Raji (cell line): ENCODE data around the gene IMP4.

Experiments used
- POLR2A ChIP-seq: IDR thresholded peaks from 2 replicates; pipeline ENCODE4 v1.6.1; 2011; ENCODE audit warnings: low read depth, low read length, control low read depth; ENCODE audit not compliant: insufficient read depth

IMP4 gene

DNA sequence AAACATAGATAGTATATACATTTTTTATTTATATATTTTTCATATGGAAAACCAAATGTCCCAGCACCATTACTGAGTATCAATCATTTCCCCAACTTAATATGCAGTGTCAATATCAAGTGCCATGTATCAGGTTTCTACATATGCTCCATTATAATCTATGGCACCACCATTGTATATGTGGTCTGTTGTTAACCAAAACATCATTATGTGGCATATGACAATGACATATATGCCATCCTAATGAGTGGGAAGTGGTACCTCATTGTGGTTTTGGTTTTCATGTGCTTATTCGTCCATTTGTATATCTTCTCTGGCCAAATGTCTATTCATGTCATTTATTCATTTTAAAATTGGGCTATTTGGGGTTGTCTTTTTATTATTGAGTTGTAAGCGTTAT is 22.4 kb downstream of the IMP4 start:
- no peak for TF ChIP-seq POLR2A

DNA sequence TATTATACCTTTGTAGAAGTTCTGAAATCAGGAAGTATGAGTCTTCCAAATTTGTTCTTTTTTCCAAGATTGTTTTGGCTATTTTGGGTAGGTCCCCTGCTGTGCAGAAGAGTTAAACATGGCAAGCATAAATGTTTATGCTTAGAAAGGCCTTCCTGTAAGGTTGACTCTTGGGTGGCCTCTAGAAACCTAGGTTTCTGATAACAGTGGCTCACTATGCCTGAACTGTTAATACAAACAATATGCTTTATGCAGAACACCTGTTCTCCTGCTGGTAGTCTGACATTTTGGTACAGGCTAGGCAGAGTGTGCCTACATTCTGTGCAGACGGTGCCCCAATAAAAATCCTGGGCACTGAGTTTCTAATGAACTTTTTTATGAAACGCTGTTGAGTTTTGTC is 23.3 kb downstream of the IMP4 start:
- TF ChIP-seq POLR2A: no peak

DNA sequence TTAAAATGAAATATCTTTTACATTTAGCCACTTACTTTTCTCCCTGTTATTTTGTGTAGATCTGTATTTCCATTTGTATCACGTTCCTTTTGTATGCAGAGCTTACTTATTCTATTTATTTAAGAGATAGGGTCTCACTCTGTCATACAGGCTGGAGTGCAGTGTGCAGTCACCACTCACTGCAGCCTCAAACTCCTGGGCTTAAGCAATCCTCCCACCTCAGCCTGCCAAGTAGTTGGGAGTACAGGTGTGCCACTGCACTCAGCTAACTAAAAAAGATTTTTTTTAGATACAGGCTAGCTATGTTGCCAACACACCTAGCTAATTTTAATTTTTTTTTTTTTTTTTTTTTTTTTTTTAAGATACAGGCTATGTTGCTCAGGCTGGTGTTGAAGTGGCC is 24.0 kb downstream of the IMP4 start:
- no peak for TF ChIP-seq POLR2A

DNA sequence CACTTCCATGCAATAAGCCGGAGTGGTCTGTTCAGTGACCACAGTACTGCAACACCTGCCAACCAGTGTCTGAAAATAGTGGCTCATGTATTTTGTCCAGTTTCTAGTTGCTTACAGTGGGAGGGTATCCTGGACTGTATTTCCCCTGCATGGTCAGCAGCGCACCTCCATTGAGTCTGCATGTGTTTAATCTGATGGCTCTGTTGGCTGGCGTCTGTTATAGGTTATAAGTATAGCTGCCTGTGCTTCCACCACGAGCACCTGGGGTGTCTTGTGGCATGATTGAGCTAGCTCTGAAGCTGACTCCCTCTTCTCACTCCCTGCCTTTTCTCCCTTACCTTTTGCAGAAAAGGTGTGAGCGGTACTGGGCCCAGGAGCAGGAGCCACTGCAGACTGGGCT is 26.1 kb downstream of the IMP4 start:
- 0 out of 2 replicates have a peak, but pooled peaks have one; percentile 22 for TF ChIP-seq POLR2A

DNA sequence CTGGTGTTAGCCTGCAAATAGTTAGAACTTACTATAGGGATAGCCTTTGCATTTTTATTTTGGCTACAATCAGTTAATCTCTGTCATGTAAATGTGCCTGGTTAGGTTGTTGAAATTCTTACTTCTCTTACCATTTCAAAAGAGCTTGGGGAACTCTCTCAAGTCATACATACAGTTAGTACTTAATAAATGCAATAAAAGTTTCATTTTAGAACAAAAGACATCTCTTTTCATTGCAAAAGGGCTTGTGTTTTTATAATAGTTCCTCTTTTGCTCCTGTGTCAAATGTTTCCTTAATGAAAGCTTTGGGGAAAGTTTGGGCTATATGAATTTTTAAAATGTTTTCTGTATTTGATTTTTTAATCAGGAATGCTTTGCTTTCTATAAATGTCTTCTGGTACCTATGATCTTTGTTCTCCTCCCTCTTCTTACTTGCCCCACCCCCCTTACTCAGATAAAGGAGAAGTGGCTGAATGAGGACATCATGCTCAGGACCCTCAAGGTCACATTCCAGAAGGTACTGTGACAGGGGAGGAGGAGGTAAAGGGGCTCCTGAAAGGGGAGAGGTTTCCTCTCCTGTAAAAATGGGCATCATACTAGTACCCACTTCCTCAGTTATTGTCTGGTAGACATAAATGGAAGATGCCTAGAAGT is 26.7 kb downstream of the IMP4 start:
- TF ChIP-seq POLR2A: no peak

DNA sequence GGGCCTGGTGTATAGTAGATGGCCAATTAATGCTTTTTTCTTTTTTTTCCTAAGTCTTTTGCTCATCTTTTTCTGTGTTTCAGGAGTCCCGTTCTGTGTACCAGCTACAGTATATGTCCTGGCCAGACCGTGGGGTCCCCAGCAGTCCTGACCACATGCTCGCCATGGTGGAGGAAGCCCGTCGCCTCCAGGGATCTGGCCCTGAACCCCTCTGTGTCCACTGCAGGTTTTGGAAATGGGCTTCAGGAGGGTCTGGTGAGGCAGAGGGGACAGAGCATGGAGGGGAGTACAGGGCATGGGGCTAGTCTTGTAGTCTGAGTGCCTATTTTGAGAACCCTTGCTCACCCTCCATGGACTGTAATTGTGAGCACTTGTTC is 27.3 kb downstream of the IMP4 start:
- no peak for TF ChIP-seq POLR2A

DNA sequence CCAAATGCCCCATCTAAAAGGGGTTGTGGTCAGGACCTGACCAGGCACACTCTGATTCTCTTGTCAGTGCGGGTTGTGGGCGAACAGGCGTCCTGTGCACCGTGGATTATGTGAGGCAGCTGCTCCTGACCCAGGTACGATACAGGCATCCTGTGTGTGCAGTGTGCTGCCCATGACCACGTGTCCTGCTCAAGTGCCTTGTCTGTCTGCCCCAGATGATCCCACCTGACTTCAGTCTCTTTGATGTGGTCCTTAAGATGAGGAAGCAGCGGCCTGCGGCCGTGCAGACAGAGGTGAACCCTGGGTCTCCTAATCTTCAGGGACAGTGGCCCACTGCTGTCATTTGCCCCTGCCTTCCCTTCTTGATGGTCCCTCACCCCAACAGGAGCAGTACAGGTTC is 27.8 kb downstream of the IMP4 start:
- peak; percentile 27; the same call in 1 of the 2 replicates for TF ChIP-seq POLR2A

DNA sequence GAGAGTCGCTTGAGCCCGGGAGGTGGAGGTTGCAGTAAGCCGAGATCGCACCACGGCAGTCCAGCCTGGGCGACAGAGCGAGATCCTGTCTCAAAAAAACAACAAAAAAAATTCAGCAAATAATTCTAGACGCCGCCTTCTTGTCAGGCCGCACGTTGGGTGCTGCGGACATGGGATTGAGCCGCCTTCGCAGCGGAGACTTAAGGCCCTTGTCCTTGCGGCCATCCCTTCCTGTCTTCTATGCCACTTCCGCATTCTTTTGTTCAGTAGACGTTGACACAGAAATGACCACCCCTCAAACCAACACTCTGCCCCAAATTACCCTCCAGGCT is 29.0 kb downstream of the IMP4 start:
- no peak for TF ChIP-seq POLR2A

DNA sequence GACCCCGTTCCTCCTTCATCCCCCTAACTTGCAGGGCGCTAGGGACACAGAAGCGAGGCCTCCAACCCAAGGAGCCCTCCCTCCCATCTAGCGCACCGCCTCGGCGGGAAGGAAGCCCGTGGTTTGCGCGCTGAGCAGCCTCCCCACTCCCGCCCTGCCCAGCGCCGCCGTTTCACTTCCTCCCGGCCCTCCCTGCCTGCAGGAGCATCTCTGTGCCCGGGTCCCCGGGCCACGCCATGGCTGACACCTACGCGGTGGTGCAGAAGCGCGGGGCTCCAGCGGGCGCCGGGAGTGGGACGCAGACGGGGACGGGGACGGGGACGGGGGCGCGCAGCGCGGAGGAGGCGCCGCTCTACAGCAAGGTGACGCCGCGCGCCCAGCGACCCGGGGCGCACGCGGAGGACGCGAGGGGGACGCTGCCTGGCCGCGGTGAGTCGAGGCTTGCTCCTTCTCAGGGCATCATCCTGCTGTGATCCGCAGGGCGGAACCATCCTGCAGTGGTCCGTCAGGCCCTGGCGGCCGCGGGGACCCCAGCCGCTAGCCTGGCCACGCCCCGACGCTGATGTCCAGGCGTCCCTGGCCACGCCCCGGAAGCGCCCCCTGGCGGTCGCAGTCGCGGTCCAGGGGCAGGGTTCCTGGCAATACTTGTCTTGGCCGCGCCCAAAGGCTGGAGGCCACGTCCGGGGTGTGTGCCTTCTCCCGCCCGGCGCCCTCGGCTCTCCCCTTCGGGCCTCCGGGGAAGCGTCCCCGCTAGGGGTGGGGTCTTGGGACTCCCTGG is 29.5 kb downstream of the IMP4 start:
- peak; percentile 90 for TF ChIP-seq POLR2A

DNA sequence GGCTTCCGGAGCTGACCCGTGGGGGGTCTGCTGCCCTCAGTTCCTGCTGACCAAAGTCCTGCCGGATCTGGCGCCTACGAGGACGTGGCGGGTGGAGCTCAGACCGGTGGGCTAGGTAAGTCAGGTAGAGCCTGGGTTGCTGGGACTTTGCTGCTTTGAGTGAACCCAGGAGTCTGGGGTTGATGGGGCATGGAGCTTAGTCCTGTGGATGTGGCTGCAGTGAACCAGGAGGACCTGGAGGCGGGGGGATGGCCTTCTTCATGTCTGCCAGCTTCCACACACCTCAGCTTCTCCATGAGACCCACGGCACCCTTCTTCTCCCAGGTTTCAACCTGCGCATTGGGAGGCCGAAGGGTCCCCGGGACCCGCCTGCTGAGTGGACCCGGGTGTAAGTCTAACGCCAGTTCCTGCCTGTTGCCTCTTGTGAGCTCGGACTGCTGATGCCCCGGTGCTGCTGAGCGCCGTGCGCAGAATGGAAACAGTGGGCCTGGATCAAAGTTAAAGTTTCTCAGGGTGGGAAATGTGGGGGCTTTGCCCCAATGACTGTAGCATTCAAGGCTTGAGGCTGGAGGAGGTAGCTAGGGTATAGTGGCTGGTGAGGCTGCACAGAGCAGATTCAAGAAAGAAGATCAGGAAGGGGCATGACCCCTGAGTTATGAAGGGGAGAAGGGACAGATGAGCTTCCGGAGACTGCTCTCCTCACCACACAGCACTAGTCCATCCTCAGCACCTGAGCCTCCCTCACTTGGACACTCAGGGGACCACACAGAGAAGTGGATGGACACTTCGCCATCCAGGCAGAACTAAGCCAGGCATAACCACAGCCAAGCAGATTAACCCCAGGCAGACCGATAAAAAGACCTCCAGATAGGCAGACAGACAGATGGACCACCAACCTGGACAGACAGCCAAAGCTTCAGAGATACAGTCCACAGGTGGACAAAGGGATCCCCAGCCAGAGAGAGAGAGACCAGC is 30.4 kb downstream of the IMP4 start:
- no peak for TF ChIP-seq POLR2A

DNA sequence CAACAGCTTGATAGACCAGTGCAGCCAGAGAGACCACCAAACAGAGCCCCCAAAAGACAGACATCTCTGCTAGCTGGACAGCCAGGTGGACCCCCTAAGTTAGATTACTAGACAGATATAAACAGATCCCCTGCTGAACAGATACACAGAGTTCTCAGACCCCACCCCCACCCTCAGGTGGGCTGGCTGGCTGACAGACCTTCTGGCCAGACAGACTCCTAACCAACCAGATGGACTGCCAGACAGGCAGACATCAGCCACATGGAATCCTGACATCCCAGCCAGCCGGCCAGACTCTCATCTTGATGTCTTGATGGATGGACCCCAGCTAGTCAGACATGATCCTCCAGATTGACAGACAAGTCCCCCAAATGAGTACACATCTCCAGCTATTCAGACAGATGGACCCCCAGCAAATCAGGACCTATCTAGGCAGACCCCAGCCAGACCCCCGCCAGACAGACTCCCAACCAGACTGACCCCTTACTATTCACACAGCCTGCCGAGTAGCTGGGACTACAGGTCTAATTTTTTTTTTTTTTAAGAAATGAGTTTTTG is 31.2 kb downstream of the IMP4 start:
- TF ChIP-seq POLR2A: no peak

DNA sequence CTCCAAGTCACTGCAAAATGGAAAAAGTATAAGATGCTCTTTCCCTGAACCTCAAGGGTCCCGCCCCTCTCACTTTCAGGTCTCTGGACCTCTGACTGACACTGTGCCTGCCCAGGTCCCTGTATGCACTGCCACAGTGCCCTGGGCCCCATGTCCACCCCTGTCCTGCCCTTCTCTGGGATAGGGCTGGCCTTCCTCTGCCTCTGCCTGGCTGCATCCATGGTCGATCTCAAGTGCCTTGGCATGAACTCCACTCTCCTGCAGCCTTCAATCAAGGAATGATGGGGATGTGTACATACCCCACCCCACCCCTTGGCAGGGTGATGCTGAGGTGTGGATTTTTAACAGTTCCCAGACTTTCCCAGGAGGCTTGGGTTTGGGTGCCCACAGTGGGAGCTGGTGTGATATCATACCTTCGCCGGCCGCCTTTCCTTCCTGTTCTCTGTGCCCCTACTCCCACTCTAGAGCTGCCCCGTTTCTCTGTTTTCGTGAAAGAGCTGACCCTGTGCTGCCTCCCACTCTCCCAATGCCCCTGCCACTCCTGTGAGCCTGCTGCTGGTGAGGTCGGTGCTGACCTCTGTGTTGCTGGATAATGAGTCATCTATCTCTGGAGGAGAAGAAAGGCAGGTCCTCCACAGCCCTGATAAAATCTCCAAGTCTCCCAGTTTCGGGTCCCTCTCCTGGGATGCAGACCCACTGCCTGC is 32.0 kb downstream of the IMP4 start:
- TF ChIP-seq POLR2A: no peak

DNA sequence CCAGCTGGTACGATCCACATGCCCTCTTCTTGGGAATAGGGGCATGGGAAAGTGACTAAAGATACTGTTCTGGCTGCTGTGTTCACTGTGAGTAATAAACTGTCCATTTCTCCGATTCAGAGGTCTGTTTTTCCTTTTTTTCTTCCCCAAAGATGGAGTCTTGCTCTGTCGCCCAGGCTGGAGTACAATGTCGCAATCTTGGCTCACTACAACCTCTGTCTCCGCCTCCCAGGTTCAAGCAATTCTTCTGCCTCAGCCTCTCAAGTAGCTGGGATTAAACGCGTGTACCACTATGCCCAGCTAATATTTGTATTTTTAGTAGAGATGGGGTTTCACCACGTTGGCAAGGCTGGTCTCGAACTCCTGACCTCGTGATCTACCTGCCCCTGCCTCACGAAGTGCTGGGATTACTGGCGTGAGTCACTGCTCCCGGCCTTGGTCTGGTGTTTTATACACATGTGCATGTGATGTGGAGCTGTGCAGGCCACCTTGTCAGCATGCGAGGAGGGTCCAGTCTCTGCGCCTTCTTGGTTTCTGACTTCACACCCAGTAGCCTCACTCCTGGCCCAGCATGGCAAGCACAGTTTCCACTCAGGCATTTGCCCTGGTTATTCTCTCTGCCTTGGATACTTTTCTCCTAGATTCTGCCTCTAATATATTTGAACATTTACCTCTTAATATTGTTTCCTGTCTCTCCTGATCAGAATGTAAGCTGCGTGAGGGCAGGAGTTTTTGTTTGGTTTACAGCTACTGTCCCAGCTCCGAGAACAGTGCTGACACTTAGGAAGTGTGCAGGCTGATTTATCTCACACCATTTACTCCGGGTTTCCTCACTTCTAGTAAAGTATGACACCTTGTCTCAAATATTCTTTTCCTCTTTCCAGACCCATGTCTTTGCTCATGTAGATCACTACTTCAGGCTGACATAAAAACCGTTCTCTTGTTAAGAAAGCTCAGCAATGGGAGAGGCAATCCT is 32.9 kb downstream of the IMP4 start:
- TF ChIP-seq POLR2A: no peak
